Testis (tissue), 5 donors: ENCODE data around the gene JMJD8. TPM values are rescaled to one million over a fixed set of nuclear protein-coding genes. Genes with fewer than 3 reads are reported as not detected.

Source experiments
- DNase-seq: peaks from one replicate; pipeline ENCODE4 v3.0.0-alpha.2; 2019
- H3K27ac ChIP-seq, 2 donors: fragments of 200-600 bp; sonication (generic); one replicate each; pipeline ENCODE4 v1.5.1; 2019
- H3K27me3 ChIP-seq: fragments of 200-600 bp; sonication (generic); one replicate; pipeline ENCODE4 v1.5.1; 2019
- H3K36me3 ChIP-seq: fragments of 200-600 bp; sonication (generic); one replicate; pipeline ENCODE4 v1.5.1; 2017; ENCODE audit warnings: low read depth; ENCODE audit errors: missing control alignments
- H3K4me1 ChIP-seq: fragments of 200-600 bp; sonication (generic); one replicate; pipeline ENCODE4 v1.5.1; 2019
- H3K4me3 ChIP-seq, 2 donors: fragments of 200-600 bp; sonication (generic); one replicate each; pipeline ENCODE4 v1.5.1; 2017 to 2019
- H3K9me3 ChIP-seq: fragments of 200-600 bp; sonication (generic); one replicate; pipeline ENCODE4 v1.5.1; 2017
- POLR2A ChIP-seq: fragments of 450-650 bp; IDR thresholded peaks from one replicate; pipeline ENCODE4 v1.6.1; 2017; ENCODE audit warnings: antibody characterized with exemption, mild to moderate bottlenecking, moderate library complexity
- WGBS, 2 donors: methylation state at CpG; one replicate each; pipeline ENCODE4 v1.1.5; 2018; 5-methylcytosine and 5-hydroxymethylcytosine counted together
- intact Hi-C: fragments of 100-400 bp; cut with DNase I; formaldehyde crosslinking; loops from one replicate; pipeline ENCODE4 v1.15.1; 2023; ENCODE audit warnings: low total_unique reads
- long read RNA-seq, 2 donors: transcript quantifications; one replicate each; lab custom pipeline, GENCODE V29; 2026
- polyA plus RNA-seq: library from polyadenylated mRNA; stranded (reverse); fragments of 350-450 nt; fragmentation: Illumina TruSeq; extraction: RNeasy Lipid Tissue Mini Kit (QIAGEN cat#74804); gene quantifications from one replicate; pipeline ENCODE4 v1.2.3, GENCODE V29; 2014; ENCODE audit warnings: low read depth, low replicate concordance; ENCODE audit not compliant: insufficient read depth
- total RNA-seq, 2 donors: library from RNA; depleted of rRNA; stranded (reverse); fragments of >200 nt; gene quantifications; one replicate each; pipeline ENCODE4 v1.2.3, GENCODE V29; 2016
- TF ChIP-seq, protein P1 (sequence below), 3 experiments: fragments of 450-650 bp in 2 of 3; fragments of 200-600 bp in 1 of 3; sonication (generic) in 1 of 3; IDR thresholded peaks; one replicate each; pipeline ENCODE4 v1.5.1; 2016 to 2019; ENCODE audit warnings: antibody characterized with exemption in 3 of 3, mild to moderate bottlenecking in 2 of 3, moderate library complexity in 1 of 3

The JMJD8 gene, protein sequence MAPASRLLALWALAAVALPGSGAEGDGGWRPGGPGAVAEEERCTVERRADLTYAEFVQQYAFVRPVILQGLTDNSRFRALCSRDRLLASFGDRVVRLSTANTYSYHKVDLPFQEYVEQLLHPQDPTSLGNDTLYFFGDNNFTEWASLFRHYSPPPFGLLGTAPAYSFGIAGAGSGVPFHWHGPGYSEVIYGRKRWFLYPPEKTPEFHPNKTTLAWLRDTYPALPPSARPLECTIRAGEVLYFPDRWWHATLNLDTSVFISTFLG
- total RNA-seq (100 to 1,000 TPM in 1 of 2 donors, 10 to 100 TPM in 1; 84.2 to 101 TPM), polyA plus RNA-seq (95.5 TPM)
- long read RNA-seq, donor 1, transcript JMJD8-201 (9 exons, 2,038 nt), result major isoform, 9 of 11 reads
- long read RNA-seq, donor 1, partial matches to known transcripts, result 0 of 11 reads
- long read RNA-seq, donor 1, other reads (novel, unspliced or antisense), result 0 of 11 reads
- long read RNA-seq, donor 2, transcript JMJD8-201 (9 exons, 2,038 nt), result major isoform, 10 of 14 reads
- long read RNA-seq, donor 2, partial matches to known transcripts, result 0 of 14 reads
- long read RNA-seq, donor 2, other reads (novel, unspliced or antisense), result 0 of 14 reads

DNA sequence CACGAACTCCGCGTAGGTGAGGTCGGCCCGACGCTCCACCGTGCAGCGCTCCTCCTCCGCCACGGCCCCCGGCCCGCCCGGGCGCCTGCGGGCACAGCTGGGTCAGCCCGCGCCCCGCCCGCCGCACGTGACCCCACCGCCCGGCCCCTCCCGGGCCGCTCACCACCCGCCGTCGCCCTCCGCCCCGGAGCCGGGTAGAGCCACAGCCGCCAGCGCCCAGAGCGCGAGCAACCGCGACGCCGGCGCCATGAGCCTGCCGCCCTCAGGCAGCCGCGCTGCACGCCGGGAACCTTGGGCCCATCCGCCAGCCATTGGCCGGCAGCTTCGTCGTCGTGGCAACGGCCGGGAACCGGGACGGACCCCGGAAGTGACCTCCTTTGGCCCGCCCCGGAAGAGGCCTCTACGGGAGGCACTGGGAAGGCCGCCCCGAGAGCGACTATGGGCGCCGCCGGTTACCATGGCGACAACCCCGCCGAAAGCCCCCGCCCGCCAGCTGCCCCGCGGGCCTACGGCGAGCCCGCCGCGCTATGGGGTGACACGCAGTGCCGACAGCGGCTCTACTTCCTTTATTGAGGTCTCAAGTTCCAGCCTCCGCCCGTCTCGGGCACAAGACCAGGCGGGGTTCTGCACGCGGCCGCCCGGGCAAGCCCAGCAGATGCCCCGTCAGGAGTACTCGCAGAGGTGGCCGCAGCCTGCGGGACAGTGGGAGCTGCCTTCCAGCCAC is at the start of gene JMJD8:
TSS of gene JMJD8 (minus strand) at position 264 of the 724 bp plus-strand sequence. CDS start at position 249, 15 bp downstream.
- no peaks in the 10 kb centered on the region for H3K36me3 ChIP-seq

DNA sequence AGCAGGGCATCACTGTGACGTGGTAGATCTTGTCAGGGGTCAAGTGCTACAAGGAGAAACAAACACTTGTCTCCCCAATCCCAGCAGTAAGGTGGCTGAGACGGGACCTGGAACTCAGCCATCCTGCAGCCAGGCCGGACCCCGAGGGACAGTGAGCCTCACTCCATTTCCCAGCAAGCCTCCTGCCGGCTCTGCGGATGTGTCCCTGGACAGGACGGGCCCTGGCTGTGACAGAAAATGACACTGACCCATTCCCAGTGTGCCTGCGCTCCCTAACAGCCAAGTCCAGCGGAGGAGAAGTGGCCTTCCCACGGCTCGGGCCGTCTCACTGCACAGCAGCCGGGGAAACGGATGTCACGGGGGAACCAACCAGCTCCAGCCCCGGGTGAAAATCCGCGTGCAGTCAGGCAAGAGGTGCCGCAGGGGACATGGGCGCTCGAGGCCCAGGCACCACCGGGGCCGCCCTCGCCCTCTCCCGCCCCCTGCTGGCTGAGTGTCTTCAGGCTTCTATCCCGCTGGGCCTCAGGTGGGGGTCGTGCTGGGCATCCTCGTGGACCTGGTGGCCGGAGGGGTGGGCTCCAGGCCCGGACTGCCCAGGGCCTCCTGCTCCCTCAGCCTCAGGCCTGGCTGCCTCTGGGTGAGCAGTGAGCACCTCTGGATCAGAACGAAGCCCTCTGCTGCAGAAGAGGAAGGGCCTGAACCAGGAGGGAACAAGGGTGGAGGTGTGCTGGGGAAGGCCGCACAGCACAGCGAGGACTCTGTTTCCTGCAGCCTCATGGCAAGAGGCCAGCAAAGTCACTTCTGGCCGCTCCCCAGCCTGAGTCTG is 49.5 kb upstream of the JMJD8 start:
- Histone ChIP-seq H3K4me3 (no peak overlapping the region), H3K27me3 (no peaks in the 10 kb centered on the region), H3K4me1 (no peaks in the 10 kb centered on the region), H3K9me3 (no peaks in the 10 kb centered on the region), H3K36me3 (no peaks in the 10 kb centered on the region), H3K27ac (no peak overlapping the region)
- no peak for DNase-seq
- intact Hi-C loops, result no loop called here
- WGBS, 2 donors, result 88 to 95% methylated on average over 4 to 33 of the region's 34 CpGs
- no peak for TF ChIP-seq POLR2A
- TF ChIP-seq, protein P1, sequence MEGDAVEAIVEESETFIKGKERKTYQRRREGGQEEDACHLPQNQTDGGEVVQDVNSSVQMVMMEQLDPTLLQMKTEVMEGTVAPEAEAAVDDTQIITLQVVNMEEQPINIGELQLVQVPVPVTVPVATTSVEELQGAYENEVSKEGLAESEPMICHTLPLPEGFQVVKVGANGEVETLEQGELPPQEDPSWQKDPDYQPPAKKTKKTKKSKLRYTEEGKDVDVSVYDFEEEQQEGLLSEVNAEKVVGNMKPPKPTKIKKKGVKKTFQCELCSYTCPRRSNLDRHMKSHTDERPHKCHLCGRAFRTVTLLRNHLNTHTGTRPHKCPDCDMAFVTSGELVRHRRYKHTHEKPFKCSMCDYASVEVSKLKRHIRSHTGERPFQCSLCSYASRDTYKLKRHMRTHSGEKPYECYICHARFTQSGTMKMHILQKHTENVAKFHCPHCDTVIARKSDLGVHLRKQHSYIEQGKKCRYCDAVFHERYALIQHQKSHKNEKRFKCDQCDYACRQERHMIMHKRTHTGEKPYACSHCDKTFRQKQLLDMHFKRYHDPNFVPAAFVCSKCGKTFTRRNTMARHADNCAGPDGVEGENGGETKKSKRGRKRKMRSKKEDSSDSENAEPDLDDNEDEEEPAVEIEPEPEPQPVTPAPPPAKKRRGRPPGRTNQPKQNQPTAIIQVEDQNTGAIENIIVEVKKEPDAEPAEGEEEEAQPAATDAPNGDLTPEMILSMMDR (IDR thresholded peaks at IDR 0.05), result peak in 1 of 3 experiments; percentile 14

More for the DNA sequence above, at the start of gene JMJD8:
- 1% methylated on average over 37 of the region's 91 CpGs; no CpG with 5 or more reads in 1 of the 2 donors for WGBS, 2 donors
- no peaks in the 10 kb centered on the region for H3K9me3 ChIP-seq
- DNase-seq, result peak; percentile 97
- H3K27ac ChIP-seq, result peak within 1 kb of the TSS; percentile 45 to 79
- peaks cover 37% of the 10 kb centered on the region for H3K4me1 ChIP-seq
- TF ChIP-seq POLR2A, result no peak
- TF ChIP-seq, protein P1 (IDR thresholded peaks at IDR 0.05), result no peak
- intact Hi-C loops, result no loop called here
- no peaks in the 10 kb centered on the region for H3K27me3 ChIP-seq
- H3K4me3 ChIP-seq, result peak within 1 kb of the TSS; percentile 51 to 56

DNA sequence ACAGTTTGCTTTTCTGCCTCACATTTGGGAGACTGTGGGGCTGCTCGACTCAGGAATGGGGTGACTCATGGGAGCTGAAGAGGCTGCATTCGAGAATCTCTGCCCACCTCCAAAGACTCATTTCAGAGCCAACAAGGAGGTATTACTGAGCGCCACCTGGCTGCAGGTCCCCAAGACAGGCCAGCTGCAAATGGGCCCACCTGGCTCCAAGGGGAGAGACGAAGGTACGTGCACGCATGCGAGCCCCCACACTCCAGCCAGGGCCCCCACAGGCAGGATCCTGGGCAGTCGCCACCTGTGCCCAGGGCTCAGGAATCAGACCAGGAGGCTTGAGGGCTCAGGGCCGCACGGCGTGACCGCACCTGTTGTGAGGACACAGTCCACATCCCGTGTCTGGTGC is 48.8 kb upstream of the JMJD8 start:
- no peaks in the 10 kb centered on the region for H3K27me3 ChIP-seq
- H3K9me3 ChIP-seq, result no peaks in the 10 kb centered on the region
- no peak overlapping the region for H3K27ac ChIP-seq
- WGBS, 2 donors, result 93 to 96% methylated on average over 5 to 13 of the region's 13 CpGs
- no peak overlapping the region for H3K4me3 ChIP-seq
- H3K36me3 ChIP-seq, result no peaks in the 10 kb centered on the region
- H3K4me1 ChIP-seq, result peaks cover 3% of the 10 kb centered on the region
- DNase-seq, result no peak
- TF ChIP-seq POLR2A, result no peak
- intact Hi-C loops, result no loop called here

DNA sequence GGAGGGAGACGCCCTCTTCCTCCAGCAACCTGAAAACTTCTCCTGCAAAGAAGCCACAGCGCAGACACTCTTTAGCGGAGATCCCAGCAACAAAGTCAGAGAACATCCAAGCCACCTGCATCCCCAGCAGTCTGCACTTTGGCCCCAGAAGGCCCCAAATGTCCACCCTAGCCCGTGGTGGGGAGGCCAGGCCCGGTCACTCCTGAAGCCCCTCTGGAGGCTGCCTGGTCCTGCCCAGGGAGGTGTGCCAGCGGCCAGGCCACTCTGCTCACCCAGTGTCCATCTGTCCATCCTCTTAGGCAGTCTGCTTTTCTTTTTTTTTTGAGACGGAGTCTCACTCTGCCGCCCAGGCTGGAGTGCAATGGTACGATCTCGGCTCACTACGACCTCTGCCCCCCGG is 48.2 kb upstream of the JMJD8 start:
- intact Hi-C loops, result no loop called here
- Histone ChIP-seq H3K27ac (no peak overlapping the region), H3K4me3 (no peak overlapping the region), H3K36me3 (no peaks in the 10 kb centered on the region), H3K27me3 (no peaks in the 10 kb centered on the region), H3K9me3 (no peaks in the 10 kb centered on the region), H3K4me1 (peaks cover 9% of the 10 kb centered on the region)
- 95 to 98% methylated on average over 12 of the region's 12 CpGs for WGBS, 2 donors
- DNase-seq, result no peak
- no peak for TF ChIP-seq POLR2A
- TF ChIP-seq, protein P1 (IDR thresholded peaks at IDR 0.05), result no peak
